Neural cell (in vitro differentiated cells): ENCODE measurements around the gene TBL1X. TPM values are rescaled to one million over a fixed set of nuclear protein-coding genes. Genes with fewer than 3 reads are reported as not detected.

Experiments
- H2AFZ ChIP-seq: fragments of 200-600, 300-800 bp; sonication (generic), shearing (Covaris generic); 2 replicates; pipeline ENCODE4 v1.6.0; 2014; ENCODE audit warnings: low read depth, mild to moderate bottlenecking, antibody characterized with exemption, low read length, moderate library complexity
- H3F3A ChIP-seq: fragments of 200-600 bp; shearing (Covaris generic); 2 replicates; pipeline ENCODE4 v1.6.1; 2016; ENCODE audit warnings: mild to moderate bottlenecking, moderate library complexity, mixed read lengths, antibody characterized with exemption, low read length; ENCODE audit not compliant: insufficient read depth, poor library complexity, severe bottlenecking
- H3K27ac ChIP-seq: fragments of 200-600, 300-800 bp; sonication (generic), shearing (Covaris generic); 2 replicates; pipeline ENCODE4 v1.5.1; 2014; ENCODE audit warnings: mild to moderate bottlenecking, low read length, moderate library complexity
- H3K27me3 ChIP-seq: fragments of 300-800, 200-600 bp; sonication (generic), shearing (Covaris generic); 2 replicates; pipeline ENCODE4 v1.6.0; 2014; ENCODE audit warnings: mild to moderate bottlenecking, low read depth, low read length, moderate library complexity; ENCODE audit not compliant: insufficient read depth
- H3K36me3 ChIP-seq: fragments of 300-800, 200-600 bp; sonication (generic), shearing (Covaris generic); 2 replicates; pipeline ENCODE4 v1.5.1; 2014; ENCODE audit warnings: mild to moderate bottlenecking, antibody characterized with exemption, low read length, moderate library complexity; ENCODE audit not compliant: insufficient read depth
- H3K4me2 ChIP-seq: fragments of 300-800, 200-600 bp; sonication (generic), shearing (Covaris generic); 2 replicates; pipeline ENCODE4 v1.6.0; 2014; ENCODE audit warnings: mild to moderate bottlenecking, low read length
- H3K4me3 ChIP-seq: fragments of 300-800, 200-600 bp; sonication (generic), shearing (Covaris generic); 2 replicates; pipeline ENCODE4 v1.5.1; 2014; ENCODE audit warnings: mild to moderate bottlenecking, low read length, moderate library complexity
- H3K79me2 ChIP-seq: fragments of 200-600 bp; shearing (Covaris generic); replicated peaks from 2 replicates; pipeline ENCODE4 v1.6.0; 2014; ENCODE audit warnings: mild to moderate bottlenecking, low read length, moderate library complexity; ENCODE audit not compliant: insufficient read depth
- H3K9ac ChIP-seq: fragments of 300-800, 200-600 bp; sonication (generic), shearing (Covaris generic); 2 replicates; pipeline ENCODE4 v1.6.1; 2016; ENCODE audit warnings: mild to moderate bottlenecking, low read length, mixed read lengths
- H3K9me2 ChIP-seq: fragments of 200-600 bp; shearing (Covaris generic); 2 replicates; pipeline ENCODE4 v1.6.1; 2016; ENCODE audit warnings: mild to moderate bottlenecking, low read length, mixed read lengths; ENCODE audit not compliant: insufficient read depth
- H3K9me3 ChIP-seq: fragments of 200-600, 300-800 bp; sonication (generic), shearing (Covaris generic); 2 replicates; pipeline ENCODE4 v1.6.1; 2016; ENCODE audit warnings: mild to moderate bottlenecking, mixed run types, low read length, moderate library complexity, mixed read lengths
- H4K20me1 ChIP-seq: fragments of 200-600 bp; shearing (Covaris generic); 2 replicates; pipeline ENCODE4 v1.6.1; 2016; ENCODE audit warnings: mild to moderate bottlenecking, mixed run types; ENCODE audit not compliant: insufficient read depth
- EP300 ChIP-seq: fragments of 450-650 bp; conservative IDR thresholded peaks from 2 replicates; pipeline ENCODE4 v1.6.1; 2014; ENCODE audit warnings: antibody characterized with exemption, mild to moderate bottlenecking, moderate library complexity; ENCODE audit not compliant: poor library complexity, severe bottlenecking
- EZH2 ChIP-seq: fragments of 200-600, 300-800 bp; shearing (Covaris generic), sonication (generic); IDR thresholded peaks from 2 replicates; pipeline ENCODE4 v1.6.1; 2014; ENCODE audit warnings: antibody characterized with exemption, low read length, borderline replicate concordance, mild to moderate bottlenecking; ENCODE audit not compliant: insufficient read depth, poor library complexity, severe bottlenecking
- MXI1 ChIP-seq: fragments of 450-650 bp; conservative IDR thresholded peaks from 2 replicates; pipeline ENCODE4 v1.6.1; 2014; ENCODE audit warnings: antibody characterized with exemption, mild to moderate bottlenecking; ENCODE audit not compliant: poor library complexity, severe bottlenecking
- POLR2AphosphoS5 ChIP-seq: IDR thresholded peaks from 2 replicates; pipeline ENCODE4 v1.6.1; 2012
- RAD21 ChIP-seq: fragments of 450-650 bp; conservative IDR thresholded peaks from 2 replicates; pipeline ENCODE4 v1.6.1; 2014; ENCODE audit warnings: antibody characterized with exemption, mild to moderate bottlenecking, moderate library complexity
- REST ChIP-seq: IDR thresholded peaks from 2 replicates; pipeline ENCODE4 v1.6.1; 2012; ENCODE audit warnings: borderline replicate concordance
- SMC3 ChIP-seq: fragments of 450-650 bp; conservative IDR thresholded peaks from 2 replicates; pipeline ENCODE4 v1.6.1; 2014; ENCODE audit warnings: antibody characterized with exemption, mild to moderate bottlenecking, moderate library complexity; ENCODE audit not compliant: poor library complexity
- TAF1 ChIP-seq: IDR thresholded peaks from 2 replicates; pipeline ENCODE4 v1.6.1; 2012; ENCODE audit warnings: low read depth
- polyA plus RNA-seq: library from polyadenylated mRNA; depleted of rRNA; stranded (reverse); fragments of >200 nt; gene quantifications from 2 replicates; pipeline ENCODE4 v1.2.3, GENCODE V29; 2014
- TF ChIP-seq, protein P1 (sequence below): fragments of 450-650 bp; IDR thresholded peaks from 2 replicates; pipeline ENCODE4 v1.5.1; 2014; ENCODE audit warnings: antibody characterized with exemption, mild to moderate bottlenecking, moderate library complexity; ENCODE audit not compliant: poor library complexity, severe bottlenecking

The TBL1X gene
- polyA plus RNA-seq, 1 donor from 2014 or later: 2.2 TPM

DNA sequence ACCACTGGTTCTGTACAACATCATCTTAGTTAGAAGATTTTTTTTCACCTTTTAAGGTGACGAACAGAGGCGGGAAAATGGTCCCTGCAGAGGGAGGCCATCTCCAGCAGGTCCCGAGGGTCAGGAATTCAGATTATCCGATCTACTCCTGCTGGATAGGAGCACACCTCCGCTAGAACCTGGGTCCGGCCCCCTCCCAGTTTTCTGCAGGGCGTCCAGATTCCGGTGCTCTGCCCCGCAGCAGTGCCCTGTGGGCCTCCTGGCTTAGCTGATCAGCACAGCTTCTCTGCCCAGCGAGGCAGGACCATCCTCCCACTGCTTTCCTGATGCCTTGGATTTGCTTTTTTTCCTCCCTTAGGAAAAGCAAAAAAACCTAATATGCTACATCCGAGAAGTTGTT is 2.3 kb downstream of the TBL1X start:
- TF ChIP-seq REST: no peak
- TF ChIP-seq RAD21: no peak
- TF ChIP-seq EP300: no peak
- no peak for TF ChIP-seq SMC3
- no peak for TF ChIP-seq MXI1
- TF ChIP-seq, protein P1, sequence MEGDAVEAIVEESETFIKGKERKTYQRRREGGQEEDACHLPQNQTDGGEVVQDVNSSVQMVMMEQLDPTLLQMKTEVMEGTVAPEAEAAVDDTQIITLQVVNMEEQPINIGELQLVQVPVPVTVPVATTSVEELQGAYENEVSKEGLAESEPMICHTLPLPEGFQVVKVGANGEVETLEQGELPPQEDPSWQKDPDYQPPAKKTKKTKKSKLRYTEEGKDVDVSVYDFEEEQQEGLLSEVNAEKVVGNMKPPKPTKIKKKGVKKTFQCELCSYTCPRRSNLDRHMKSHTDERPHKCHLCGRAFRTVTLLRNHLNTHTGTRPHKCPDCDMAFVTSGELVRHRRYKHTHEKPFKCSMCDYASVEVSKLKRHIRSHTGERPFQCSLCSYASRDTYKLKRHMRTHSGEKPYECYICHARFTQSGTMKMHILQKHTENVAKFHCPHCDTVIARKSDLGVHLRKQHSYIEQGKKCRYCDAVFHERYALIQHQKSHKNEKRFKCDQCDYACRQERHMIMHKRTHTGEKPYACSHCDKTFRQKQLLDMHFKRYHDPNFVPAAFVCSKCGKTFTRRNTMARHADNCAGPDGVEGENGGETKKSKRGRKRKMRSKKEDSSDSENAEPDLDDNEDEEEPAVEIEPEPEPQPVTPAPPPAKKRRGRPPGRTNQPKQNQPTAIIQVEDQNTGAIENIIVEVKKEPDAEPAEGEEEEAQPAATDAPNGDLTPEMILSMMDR: no peak
- no peak for TF ChIP-seq TAF1
- TF ChIP-seq POLR2AphosphoS5: no peak
- no peak for TF ChIP-seq EZH2
- H3F3A ChIP-seq: no peaks in the 10 kb centered on the region
- no peaks in the 10 kb centered on the region for H3K9me2 ChIP-seq
- peaks cover 32% of the 10 kb centered on the region for H3K79me2 ChIP-seq
- H3K9me3 ChIP-seq: no peaks in the 10 kb centered on the region
- no peak overlapping the region for H2AFZ ChIP-seq
- H3K27me3 ChIP-seq: no peaks in the 10 kb centered on the region
- no peaks in the 10 kb centered on the region for H3K36me3 ChIP-seq
- H3K9ac ChIP-seq: no peak overlapping the region
- peak overlapping the region; percentile 74 for H3K4me3 ChIP-seq
- no peak overlapping the region for H3K27ac ChIP-seq
- no peak overlapping the region for H3K4me2 ChIP-seq
- H4K20me1 ChIP-seq: no peaks in the 10 kb centered on the region

DNA sequence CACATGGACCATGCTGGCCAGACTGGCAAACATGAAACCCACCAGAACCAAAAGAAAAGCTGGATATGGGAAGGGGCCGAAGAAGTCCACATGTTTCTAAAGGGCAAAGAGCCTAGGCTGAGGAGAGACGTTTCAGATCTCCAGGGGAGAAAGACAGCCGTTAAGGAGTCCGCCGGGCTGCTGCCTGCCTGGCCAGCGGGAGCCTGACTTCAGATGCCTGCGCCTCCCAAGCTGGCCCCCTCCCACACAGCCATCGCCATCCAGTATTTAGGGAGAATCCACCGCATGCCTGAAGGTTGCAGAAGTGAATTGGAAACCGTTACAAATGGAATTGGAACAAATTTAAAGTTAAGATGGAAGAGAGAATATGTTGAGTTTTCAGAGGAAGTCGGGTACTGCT is 2.9 kb downstream of the TBL1X start:
- H3K4me2 ChIP-seq: no peak overlapping the region
- peak overlapping the region; percentile 74 for H3K4me3 ChIP-seq

More for the DNA sequence above, 2.9 kb downstream of the TBL1X start:
- Histone ChIP-seq H2AFZ (no peak overlapping the region), H3K27me3 (no peaks in the 10 kb centered on the region), H3F3A (no peaks in the 10 kb centered on the region), H3K27ac (no peak overlapping the region), H3K9ac (no peak overlapping the region), H3K36me3 (no peaks in the 10 kb centered on the region), H3K9me3 (no peaks in the 10 kb centered on the region), H3K79me2 (peaks cover 32% of the 10 kb centered on the region), H4K20me1 (no peaks in the 10 kb centered on the region), H3K9me2 (no peaks in the 10 kb centered on the region)
- TF ChIP-seq EZH2 (no peak), REST (no peak), SMC3 (no peak), RAD21 (no peak), MXI1 (no peak), EP300 (no peak), TAF1 (no peak), POLR2AphosphoS5 (no peak)
- TF ChIP-seq, protein P1: no peak
